DOHH2 (cell line): ENCODE results near the gene RABGEF1.
"Not testable (repeated sequence)": the region's sequence is repeated elsewhere in the genome, so short reads cannot be mapped to it uniquely, and the experiment has no call there.

Experiments used
- H3F3A ChIP-seq: fragments of 200-600 bp; sonication (generic), shearing (Covaris generic); 2 replicates; pipeline ENCODE4 v1.6.0; 2016; ENCODE audit warnings: antibody characterized with exemption, mild to moderate bottlenecking; ENCODE audit not compliant: control insufficient read depth, insufficient read depth
- H3K27ac ChIP-seq: fragments of 200-600 bp; sonication (generic); 2 replicates; pipeline ENCODE4 v1.5.1; 2014; ENCODE audit warnings: low read depth, mild to moderate bottlenecking, low read length, moderate library complexity
- H3K27me3 ChIP-seq: fragments of 200-600 bp; sonication (generic); 2 replicates; pipeline ENCODE4 v1.6.1; 2014; ENCODE audit warnings: mild to moderate bottlenecking, low read length, mixed read lengths; ENCODE audit not compliant: control insufficient read depth
- H3K36me3 ChIP-seq: fragments of 200-600 bp; sonication (generic); 2 replicates; pipeline ENCODE4 v1.6.1; 2014; ENCODE audit warnings: mild to moderate bottlenecking, low read length, moderate library complexity, mixed read lengths; ENCODE audit not compliant: control insufficient read depth
- H3K4me1 ChIP-seq: fragments of 200-600 bp; sonication (generic); 2 replicates; pipeline ENCODE4 v1.6.1; 2014; ENCODE audit warnings: mild to moderate bottlenecking, low read length, mixed read lengths; ENCODE audit not compliant: control insufficient read depth
- H3K4me2 ChIP-seq: fragments of 200-600 bp; sonication (generic); 2 replicates; pipeline ENCODE4 v1.6.0; 2014; ENCODE audit warnings: mild to moderate bottlenecking, low read length, moderate library complexity
- H3K4me3 ChIP-seq: fragments of 200-600 bp; sonication (generic); 2 replicates; pipeline ENCODE4 v1.5.1; 2014; ENCODE audit warnings: mild to moderate bottlenecking, low read length, mixed read lengths
- H3K79me2 ChIP-seq: fragments of 200-600 bp; sonication (generic); 2 replicates; pipeline ENCODE4 v1.6.1; 2014; ENCODE audit warnings: mild to moderate bottlenecking, low read length, mixed read lengths; ENCODE audit not compliant: control insufficient read depth
- H3K9me2 ChIP-seq: fragments of 200-600 bp; sonication (generic); replicated peaks from 2 replicates; pipeline ENCODE4 v1.6.1; 2014; ENCODE audit warnings: mild to moderate bottlenecking, low read length, mixed read lengths; ENCODE audit not compliant: control insufficient read depth
- H3K9me3 ChIP-seq: fragments of 200-600 bp; sonication (generic); 2 replicates; pipeline ENCODE4 v1.6.1; 2014; ENCODE audit warnings: antibody characterized with exemption, low read length, mixed read lengths; ENCODE audit not compliant: control insufficient read depth, insufficient read depth
- H4K20me1 ChIP-seq: fragments of 200-600 bp; sonication (generic); 2 replicates; pipeline ENCODE4 v1.6.0; 2014; ENCODE audit warnings: low read depth, mild to moderate bottlenecking, antibody characterized with exemption, low read length, moderate library complexity; ENCODE audit not compliant: control insufficient read depth, insufficient read depth
- EZH2phosphoT487 ChIP-seq: fragments of 200-600 bp; sonication (generic); IDR thresholded peaks from 2 replicates; pipeline ENCODE4 v1.6.1; 2017; ENCODE audit warnings: borderline replicate concordance, mild to moderate bottlenecking, antibody characterized with exemption, low read length, moderate library complexity, mixed read lengths
- TF ChIP-seq, protein P1 (sequence below): fragments of 200-600 bp; sonication (generic); IDR thresholded peaks from one replicate; pipeline ENCODE4 v1.5.1; 2014; ENCODE audit warnings: antibody characterized with exemption, mild to moderate bottlenecking, low read depth, low read length; ENCODE audit not compliant: poor library complexity, severe bottlenecking

The RABGEF1 gene

DNA sequence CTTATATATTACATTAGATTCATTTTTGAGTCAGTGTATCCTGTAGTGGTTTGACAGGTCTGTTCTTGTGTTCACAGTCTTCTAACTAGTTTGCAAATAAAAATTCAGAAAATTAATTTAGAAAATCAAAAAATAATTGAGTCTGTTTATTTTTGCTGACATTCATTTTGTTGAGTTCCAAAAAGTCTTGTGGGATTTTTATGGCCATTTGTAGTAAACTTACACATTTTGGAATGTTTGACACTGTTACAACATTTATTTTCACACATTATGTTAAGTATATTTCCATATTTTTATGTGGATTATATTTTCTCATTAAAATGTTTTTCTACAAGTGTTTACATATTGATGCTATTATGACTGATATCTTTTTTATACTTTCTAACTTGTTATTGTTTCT is 16.4 kb downstream of the RABGEF1 start:
- peaks cover 17% of the 10 kb centered on the region for H4K20me1 ChIP-seq

DNA sequence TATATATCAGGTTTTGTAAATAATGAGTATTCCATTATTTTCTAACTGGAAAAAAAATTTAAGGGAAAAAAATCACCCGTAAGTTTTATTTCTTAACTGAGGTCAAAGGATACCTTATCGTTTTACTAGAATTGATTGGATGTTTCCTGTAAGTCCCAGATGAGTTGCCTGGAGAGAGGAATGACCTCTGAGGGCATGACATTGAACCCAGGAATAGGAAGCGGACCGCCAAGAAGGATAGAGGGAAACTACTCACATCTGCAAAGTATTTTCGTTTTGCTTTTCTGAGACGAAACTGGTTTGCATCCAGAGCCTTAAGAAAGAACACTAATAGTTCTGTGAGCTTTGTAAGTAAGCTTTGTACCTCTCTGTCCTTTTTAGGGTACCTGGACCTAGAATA is 17.4 kb downstream of the RABGEF1 start:
- H3K27ac ChIP-seq: no peak overlapping the region
- no peak overlapping the region for H3K4me3 ChIP-seq
- H3F3A ChIP-seq: peaks cover 3% of the 10 kb centered on the region; the same call in 1 of the 2 replicates
- peaks cover 94% of the 10 kb centered on the region for H3K79me2 ChIP-seq
- no peaks in the 10 kb centered on the region for H3K27me3 ChIP-seq
- peaks cover 10% of the 10 kb centered on the region for H3K4me1 ChIP-seq
- no peaks in the 10 kb centered on the region for H3K9me2 ChIP-seq
- TF ChIP-seq, protein P1, sequence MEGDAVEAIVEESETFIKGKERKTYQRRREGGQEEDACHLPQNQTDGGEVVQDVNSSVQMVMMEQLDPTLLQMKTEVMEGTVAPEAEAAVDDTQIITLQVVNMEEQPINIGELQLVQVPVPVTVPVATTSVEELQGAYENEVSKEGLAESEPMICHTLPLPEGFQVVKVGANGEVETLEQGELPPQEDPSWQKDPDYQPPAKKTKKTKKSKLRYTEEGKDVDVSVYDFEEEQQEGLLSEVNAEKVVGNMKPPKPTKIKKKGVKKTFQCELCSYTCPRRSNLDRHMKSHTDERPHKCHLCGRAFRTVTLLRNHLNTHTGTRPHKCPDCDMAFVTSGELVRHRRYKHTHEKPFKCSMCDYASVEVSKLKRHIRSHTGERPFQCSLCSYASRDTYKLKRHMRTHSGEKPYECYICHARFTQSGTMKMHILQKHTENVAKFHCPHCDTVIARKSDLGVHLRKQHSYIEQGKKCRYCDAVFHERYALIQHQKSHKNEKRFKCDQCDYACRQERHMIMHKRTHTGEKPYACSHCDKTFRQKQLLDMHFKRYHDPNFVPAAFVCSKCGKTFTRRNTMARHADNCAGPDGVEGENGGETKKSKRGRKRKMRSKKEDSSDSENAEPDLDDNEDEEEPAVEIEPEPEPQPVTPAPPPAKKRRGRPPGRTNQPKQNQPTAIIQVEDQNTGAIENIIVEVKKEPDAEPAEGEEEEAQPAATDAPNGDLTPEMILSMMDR: no peak
- TF ChIP-seq EZH2phosphoT487: no peak
- H3K36me3 ChIP-seq: peaks cover 16% of the 10 kb centered on the region
- H4K20me1 ChIP-seq: peaks cover 17% of the 10 kb centered on the region
- H3K9me3 ChIP-seq: no peaks in the 10 kb centered on the region
- H3K4me2 ChIP-seq: no peak overlapping the region

More for the DNA sequence above, 16.4 kb downstream of the RABGEF1 start:
- H3K4me3 ChIP-seq: no peak overlapping the region
- H3K27me3 ChIP-seq: no peaks in the 10 kb centered on the region
- H3K36me3 ChIP-seq: peaks cover 14% of the 10 kb centered on the region; the same call in 1 of the 2 replicates
- no peaks in the 10 kb centered on the region for H3K9me3 ChIP-seq
- no peak overlapping the region for H3K4me2 ChIP-seq
- no peaks in the 10 kb centered on the region for H3K9me2 ChIP-seq
- peaks cover 97% of the 10 kb centered on the region for H3K79me2 ChIP-seq
- TF ChIP-seq EZH2phosphoT487: no peak
- TF ChIP-seq, protein P1: no peak
- H3K27ac ChIP-seq: no peak overlapping the region
- H3F3A ChIP-seq: peaks cover 3% of the 10 kb centered on the region; the same call in 1 of the 2 replicates
- H3K4me1 ChIP-seq: peaks cover 10% of the 10 kb centered on the region

DNA sequence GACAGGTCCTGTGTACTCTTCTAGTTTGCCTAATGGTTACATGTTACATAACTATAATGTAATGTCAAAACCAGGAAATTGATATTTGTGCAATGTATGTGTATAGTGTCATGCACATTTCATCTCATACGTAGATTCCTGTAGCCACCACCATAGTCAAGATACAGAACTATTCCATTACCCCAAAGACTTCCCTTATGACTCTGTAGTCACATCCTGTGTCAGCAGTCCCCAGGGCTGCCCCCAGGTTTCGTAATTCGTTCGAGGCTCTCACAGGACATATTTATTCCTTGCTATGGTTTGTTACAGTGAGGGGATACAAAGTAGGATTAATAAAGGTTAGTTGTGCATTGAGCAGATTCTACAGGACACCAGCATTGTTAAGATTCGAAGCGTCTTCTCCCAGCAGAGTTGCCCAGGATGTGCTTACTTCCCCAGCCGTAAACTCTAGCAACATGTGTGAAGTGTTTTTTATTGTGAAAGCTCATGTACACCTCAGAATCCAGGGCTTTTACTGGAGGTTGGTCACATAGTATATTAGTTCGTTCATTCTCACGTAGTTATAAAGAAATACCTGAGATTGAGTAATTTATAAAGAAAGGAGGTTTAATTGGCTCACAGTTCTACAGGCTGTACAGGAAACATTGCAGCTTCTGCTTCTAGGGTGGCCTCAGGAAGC is 18.6 kb downstream of the RABGEF1 start:
- H3K4me1 ChIP-seq: peaks cover 17% of the 10 kb centered on the region
- no peaks in the 10 kb centered on the region for H3K9me2 ChIP-seq
- H3K79me2 ChIP-seq: peaks cover 94% of the 10 kb centered on the region
- no peak overlapping the region for H3K4me2 ChIP-seq
- H4K20me1 ChIP-seq: peaks cover 16% of the 10 kb centered on the region
- TF ChIP-seq EZH2phosphoT487: no peak
- TF ChIP-seq, protein P1: no peak
- peaks cover 23% of the 10 kb centered on the region for H3K36me3 ChIP-seq
- H3K27me3 ChIP-seq: no peaks in the 10 kb centered on the region
- H3K4me3 ChIP-seq: no peak overlapping the region
- H3K27ac ChIP-seq: no peak overlapping the region
- peaks cover 5% of the 10 kb centered on the region; the same call in 1 of the 2 replicates for H3K9me3 ChIP-seq
- peaks cover 3% of the 10 kb centered on the region; the same call in 1 of the 2 replicates for H3F3A ChIP-seq

DNA sequence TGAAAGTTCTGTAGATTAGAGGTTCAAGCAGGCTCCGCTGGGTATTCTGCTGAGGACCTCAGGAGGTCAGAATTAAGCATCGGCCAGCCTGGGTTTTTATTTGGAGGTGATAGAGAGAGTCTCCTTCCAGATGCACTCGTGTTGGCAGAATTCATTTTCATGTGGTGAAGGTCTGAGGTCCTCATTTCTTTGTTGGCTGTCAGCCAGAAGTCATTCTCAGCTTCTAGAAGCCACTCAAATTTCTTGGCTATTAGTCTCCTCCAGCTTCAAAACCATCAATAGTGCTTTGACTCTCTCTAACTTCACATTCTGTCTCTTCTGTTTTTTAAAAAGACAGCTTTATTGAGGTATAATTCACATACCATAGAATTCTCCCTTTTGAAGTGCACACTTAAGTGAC is 22.6 kb downstream of the RABGEF1 start:
- not testable (repeated sequence) for H3K4me3 ChIP-seq, H3K9me2 ChIP-seq, H3F3A ChIP-seq, H4K20me1 ChIP-seq, H3K27me3 ChIP-seq, H3K27ac ChIP-seq, H3K9me3 ChIP-seq, H3K4me2 ChIP-seq
- Histone ChIP-seq H3K79me2 (peaks cover 92% of the 10 kb centered on the region), H3K4me1 (peaks cover 32% of the 10 kb centered on the region), H3K36me3 (peaks cover 16% of the 10 kb centered on the region)

DNA sequence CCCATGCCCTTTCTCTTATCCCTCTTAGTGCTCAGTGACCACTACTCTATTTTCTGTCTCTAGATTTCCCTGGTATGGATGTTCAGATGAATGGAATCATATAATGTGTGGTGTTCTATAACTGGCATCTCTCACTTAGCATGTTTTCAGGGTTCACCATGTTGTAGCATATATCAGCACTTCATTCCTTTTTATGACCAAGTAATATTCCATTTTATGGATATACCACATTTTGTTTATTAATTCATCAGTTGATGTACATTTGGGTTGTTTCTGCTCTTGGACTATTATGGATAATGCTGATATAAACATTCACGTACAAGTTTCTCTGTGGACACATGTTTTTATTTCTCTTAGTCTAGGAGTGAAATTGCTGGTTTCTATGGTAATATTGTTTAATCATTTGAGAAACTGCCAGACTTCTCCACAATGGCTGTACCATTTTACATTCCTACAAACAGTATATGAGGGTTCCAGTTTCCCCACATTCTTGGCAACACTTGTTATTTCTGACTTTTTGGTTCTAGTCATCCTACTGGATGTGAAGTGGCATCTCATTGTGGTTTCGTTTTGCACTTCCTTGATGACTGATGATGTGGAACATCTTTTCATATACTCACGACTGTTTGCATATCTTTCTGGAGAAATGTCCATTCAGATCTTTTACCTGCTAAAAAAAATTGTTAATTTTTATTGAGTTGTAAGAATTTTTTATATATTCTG is 23.3 kb downstream of the RABGEF1 start:
- Histone ChIP-seq H3K36me3 (peaks cover 13% of the 10 kb centered on the region), H3K79me2 (peaks cover 90% of the 10 kb centered on the region), H3K4me1 (peaks cover 38% of the 10 kb centered on the region), H4K20me1 (peaks cover 12% of the 10 kb centered on the region)
- not testable (repeated sequence) for H3F3A ChIP-seq, H3K27me3 ChIP-seq, H3K4me2 ChIP-seq, H3K9me2 ChIP-seq, H3K9me3 ChIP-seq, H3K27ac ChIP-seq, H3K4me3 ChIP-seq
